ENCODE data around the gene C19orf38. TPM values are rescaled to one million over a fixed set of nuclear protein-coding genes. Genes with fewer than 3 reads are reported as not detected.
A peak's percentile ranks its signal among the peaks of the same experiment; 100 is the strongest.

The C19orf38 gene
- total and polyA plus RNA-seq, 9 of the 15 experiments (the other 6 are each of a cell fraction or from before 2014, with no cell fraction given) = 0.14 to 0.18 TPM; not detected in 7

GRCh38 chr19:10838377-10838776 lies 9.8 kb upstream of the C19orf38 start (continued):
- TF ChIP-seq POLR2AphosphoS5 (IDR thresholded peaks at IDR 0.05; ENCODE audit: control insufficient read depth, insufficient read depth, low read depth, low read length) = 0 out of 2 replicates have a peak, but pooled peaks have one; percentile 40
- peak; percentile 80 for TF ChIP-seq GTF2B (IDR thresholded peaks at IDR 0.05; ENCODE audit: extremely low read depth, insufficient read length)
- TF ChIP-seq CREB5 (CRISPR knock-in tag; IDR thresholded peaks at IDR 0.05) = no peak
- TF ChIP-seq FOXP1 (CRISPR knock-in tag; IDR thresholded peaks at IDR 0.05) = no peak
- TF ChIP-seq ESRRB (CRISPR knock-in tag; IDR thresholded peaks at IDR 0.05; ENCODE audit: borderline replicate concordance) = no peak
- TF ChIP-seq TBP (optimal IDR thresholded peaks at IDR 0.05; ENCODE audit: low read depth, low read length) = peak; percentile 89

All from K562 (cell line).